Measurements from ENCODE around the gene CELF2.

DNA sequence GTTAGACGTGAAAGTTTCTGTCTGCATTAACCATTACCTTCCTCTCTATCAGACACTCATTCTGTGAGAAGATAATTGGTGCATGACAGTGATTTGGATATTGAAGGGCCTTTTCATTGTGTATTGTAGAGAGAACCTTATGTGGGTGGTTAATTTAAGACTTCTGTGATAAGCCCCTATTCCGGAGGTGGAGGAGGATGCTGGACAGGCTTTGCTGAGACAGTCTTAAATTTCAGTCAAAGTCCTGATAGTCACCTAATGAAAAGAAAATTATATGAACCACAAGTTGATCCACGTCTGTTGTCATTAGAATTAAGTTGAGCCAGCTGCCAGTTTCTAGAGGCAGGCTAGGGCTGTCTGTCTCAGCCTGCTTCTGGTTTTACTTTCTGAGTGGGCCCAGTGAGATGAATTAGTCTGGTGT lies 62.9 kb downstream of the CELF2 start:
- TF ChIP-seq, protein P1, sequence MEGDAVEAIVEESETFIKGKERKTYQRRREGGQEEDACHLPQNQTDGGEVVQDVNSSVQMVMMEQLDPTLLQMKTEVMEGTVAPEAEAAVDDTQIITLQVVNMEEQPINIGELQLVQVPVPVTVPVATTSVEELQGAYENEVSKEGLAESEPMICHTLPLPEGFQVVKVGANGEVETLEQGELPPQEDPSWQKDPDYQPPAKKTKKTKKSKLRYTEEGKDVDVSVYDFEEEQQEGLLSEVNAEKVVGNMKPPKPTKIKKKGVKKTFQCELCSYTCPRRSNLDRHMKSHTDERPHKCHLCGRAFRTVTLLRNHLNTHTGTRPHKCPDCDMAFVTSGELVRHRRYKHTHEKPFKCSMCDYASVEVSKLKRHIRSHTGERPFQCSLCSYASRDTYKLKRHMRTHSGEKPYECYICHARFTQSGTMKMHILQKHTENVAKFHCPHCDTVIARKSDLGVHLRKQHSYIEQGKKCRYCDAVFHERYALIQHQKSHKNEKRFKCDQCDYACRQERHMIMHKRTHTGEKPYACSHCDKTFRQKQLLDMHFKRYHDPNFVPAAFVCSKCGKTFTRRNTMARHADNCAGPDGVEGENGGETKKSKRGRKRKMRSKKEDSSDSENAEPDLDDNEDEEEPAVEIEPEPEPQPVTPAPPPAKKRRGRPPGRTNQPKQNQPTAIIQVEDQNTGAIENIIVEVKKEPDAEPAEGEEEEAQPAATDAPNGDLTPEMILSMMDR (conservative IDR thresholded peaks at IDR 0.05; ENCODE audit: low read depth, low read length) = no peak
- no peak for TF ChIP-seq POLR2A (IDR thresholded peaks at IDR 0.05; ENCODE audit: low read depth, low read length)
- TF ChIP-seq MAZ (IDR thresholded peaks at IDR 0.05; ENCODE audit: borderline replicate concordance, low read depth, low read length) = no peak
